Spleen (tissue), 7 donors: ENCODE measurements around the gene SEPTIN1.

Experiments used
- CTCF ChIP-seq, 11 experiments: fragments of 200-600 bp in 7 of 11; fragments of 450-650 bp in 4 of 11; sonication (generic) in 4 of 11; IDR thresholded peaks in 8 of 11; conservative IDR thresholded peaks in 3 of 11; 1 replicate in 7 of 11; 2 replicates in 4 of 11; pipeline versions ENCODE4 v1.4.0 to v1.8.0; 2016 to 2021; ENCODE audit warnings: antibody characterized with exemption in 11 of 11, inconsistent platforms in 4 of 11, mild to moderate bottlenecking in 1 of 11
- POLR2A ChIP-seq, 3 donors: fragments of 450-650 bp; IDR thresholded peaks; one replicate each; pipeline ENCODE4 v1.5.1; 2017; ENCODE audit warnings: antibody characterized with exemption in 3 of 3, mild to moderate bottlenecking in 1 of 3
- POLR2AphosphoS5 ChIP-seq, 3 donors: sonication (generic); formaldehyde crosslinking; IDR thresholded peaks; one replicate each; pipeline ENCODE4 v1.5.1; 2017; ENCODE audit warnings: antibody characterized with exemption in 3 of 3
- donor health status: DM: no; HTN: no; CAD: no; lungs with moderate emphysema.
- donor health status: DM: no; HTN: no; CAD: no.
- donor health status: DM: no; HTN: no; CAD: no.

DNA sequence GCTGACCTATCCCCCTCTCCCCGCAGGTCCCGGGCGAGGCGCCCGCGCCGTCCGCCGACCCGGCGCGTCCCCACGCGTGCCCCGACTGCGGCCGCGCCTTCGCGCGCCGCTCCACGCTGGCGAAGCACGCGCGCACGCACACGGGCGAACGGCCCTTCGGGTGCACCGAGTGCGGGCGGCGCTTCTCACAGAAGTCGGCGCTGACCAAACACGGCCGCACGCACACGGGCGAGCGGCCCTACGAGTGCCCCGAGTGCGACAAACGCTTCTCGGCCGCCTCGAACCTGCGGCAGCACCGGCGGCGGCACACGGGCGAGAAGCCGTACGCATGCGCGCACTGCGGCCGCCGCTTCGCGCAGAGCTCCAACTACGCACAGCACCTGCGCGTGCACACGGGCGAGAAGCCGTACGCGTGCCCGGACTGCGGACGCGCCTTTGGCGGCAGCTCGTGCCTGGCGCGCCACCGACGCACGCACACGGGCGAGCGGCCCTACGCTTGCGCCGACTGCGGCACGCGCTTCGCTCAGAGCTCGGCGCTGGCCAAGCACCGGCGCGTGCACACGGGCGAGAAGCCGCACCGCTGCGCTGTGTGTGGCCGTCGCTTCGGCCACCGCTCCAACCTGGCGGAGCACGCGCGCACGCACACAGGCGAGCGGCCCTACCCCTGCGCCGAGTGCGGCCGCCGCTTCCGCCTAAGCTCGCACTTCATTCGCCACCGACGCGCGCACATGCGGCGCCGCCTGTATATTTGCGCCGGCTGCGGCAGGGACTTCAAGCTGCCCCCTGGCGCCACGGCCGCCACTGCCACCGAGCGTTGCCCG, 35.4 kb upstream of the SEPTIN1 start:
- peak in 9 of 11 experiments; percentile 10 to 48 (median 33) for TF ChIP-seq CTCF (IDR thresholded peaks at IDR 0.05 in 8 of 11, conservative IDR thresholded peaks at IDR 0.05 in 3 of 11)
- peak in 1 of 3 donors; percentile 24 for TF ChIP-seq POLR2A (IDR thresholded peaks at IDR 0.05)
- TF ChIP-seq POLR2AphosphoS5 (IDR thresholded peaks at IDR 0.05): peak; percentile 90 to 94 (median 91)
